Measurements from ENCODE around the gene DAAM1.

DNA sequence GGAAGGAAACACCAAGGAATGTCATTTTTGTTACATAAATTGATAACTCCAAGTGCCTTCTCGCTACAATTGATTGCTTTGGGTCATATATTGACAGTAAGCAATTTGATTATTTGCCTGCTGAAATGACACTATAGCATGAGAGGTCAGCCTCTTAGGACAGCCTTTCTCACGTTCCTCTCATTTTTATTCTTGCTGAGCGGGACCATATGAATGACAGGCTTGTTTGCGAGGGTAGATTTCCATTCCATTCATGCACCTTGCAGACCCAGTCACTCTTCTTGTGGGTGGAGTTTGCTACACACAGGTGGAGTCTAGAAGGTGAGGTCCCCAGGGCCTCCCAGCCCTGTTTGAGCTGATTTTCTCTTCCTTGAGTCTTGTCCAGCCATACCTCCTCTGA, 27.3 kb downstream of the DAAM1 start:
- TF ChIP-seq, protein P1, sequence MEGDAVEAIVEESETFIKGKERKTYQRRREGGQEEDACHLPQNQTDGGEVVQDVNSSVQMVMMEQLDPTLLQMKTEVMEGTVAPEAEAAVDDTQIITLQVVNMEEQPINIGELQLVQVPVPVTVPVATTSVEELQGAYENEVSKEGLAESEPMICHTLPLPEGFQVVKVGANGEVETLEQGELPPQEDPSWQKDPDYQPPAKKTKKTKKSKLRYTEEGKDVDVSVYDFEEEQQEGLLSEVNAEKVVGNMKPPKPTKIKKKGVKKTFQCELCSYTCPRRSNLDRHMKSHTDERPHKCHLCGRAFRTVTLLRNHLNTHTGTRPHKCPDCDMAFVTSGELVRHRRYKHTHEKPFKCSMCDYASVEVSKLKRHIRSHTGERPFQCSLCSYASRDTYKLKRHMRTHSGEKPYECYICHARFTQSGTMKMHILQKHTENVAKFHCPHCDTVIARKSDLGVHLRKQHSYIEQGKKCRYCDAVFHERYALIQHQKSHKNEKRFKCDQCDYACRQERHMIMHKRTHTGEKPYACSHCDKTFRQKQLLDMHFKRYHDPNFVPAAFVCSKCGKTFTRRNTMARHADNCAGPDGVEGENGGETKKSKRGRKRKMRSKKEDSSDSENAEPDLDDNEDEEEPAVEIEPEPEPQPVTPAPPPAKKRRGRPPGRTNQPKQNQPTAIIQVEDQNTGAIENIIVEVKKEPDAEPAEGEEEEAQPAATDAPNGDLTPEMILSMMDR (conservative IDR thresholded peaks at IDR 0.05; ENCODE audit: low read length): no peak
- no peak for TF ChIP-seq EZH2phosphoT487 (IDR thresholded peaks at IDR 0.05; ENCODE audit: borderline replicate concordance)
